ENCODE results near the gene KCNMA1. TPM values are rescaled to one million over a fixed set of nuclear protein-coding genes. Genes with fewer than 3 reads are reported as not detected.

Gene KCNMA1
- total RNA-seq, 1 experiment from 2014 or later = 31.3 TPM

DNA sequence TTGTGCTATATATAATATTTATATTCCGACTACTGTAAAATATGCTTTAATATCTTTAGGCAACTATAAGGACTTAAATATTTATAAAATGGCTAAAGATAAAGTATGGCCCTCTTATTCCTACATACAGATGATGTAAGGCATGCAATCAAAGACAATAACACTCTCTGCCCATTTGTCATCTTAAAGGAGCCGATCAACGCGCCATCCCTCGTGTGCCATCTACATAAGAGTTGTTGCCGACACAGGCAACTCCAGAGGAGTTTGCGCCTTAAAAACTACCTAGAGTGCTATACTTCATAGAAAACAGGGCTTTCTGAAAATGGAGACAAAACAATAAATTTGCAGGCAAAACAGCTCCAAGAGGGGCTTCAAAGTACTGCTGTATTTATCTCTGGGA is 709.0 kb downstream of the KCNMA1 start:
- DNase-seq = no peak
- H3K9ac ChIP-seq (ENCODE audit: low read length) = no peak overlapping the region
- H3K4me3 ChIP-seq (ENCODE audit: low read length) = no peak overlapping the region
- H3K4me2 ChIP-seq (ENCODE audit: low read depth, low read length, poor library complexity, severe bottlenecking) = no peak overlapping the region
- no peaks in the 10 kb centered on the region for H3K79me2 ChIP-seq (ENCODE audit: low read length)
- no peaks in the 10 kb centered on the region for H3K9me3 ChIP-seq (ENCODE audit: low read length)
- no peaks in the 10 kb centered on the region for H3K27me3 ChIP-seq (ENCODE audit: low read length)
- H3K36me3 ChIP-seq (ENCODE audit: insufficient read depth, low read length) = no peaks in the 10 kb centered on the region
- no peak overlapping the region for H3K27ac ChIP-seq (ENCODE audit: low read length)
- no peaks in the 10 kb centered on the region for H3K9me2 ChIP-seq (replicated peaks; ENCODE audit: insufficient read depth, low read length)
- H2AFZ ChIP-seq (ENCODE audit: low read length) = no peak overlapping the region
- no peaks in the 10 kb centered on the region for H4K20me1 ChIP-seq (ENCODE audit: insufficient read depth, low read depth, low read length)
- H3K4me1 ChIP-seq (ENCODE audit: low read length) = no peaks in the 10 kb centered on the region

DNA sequence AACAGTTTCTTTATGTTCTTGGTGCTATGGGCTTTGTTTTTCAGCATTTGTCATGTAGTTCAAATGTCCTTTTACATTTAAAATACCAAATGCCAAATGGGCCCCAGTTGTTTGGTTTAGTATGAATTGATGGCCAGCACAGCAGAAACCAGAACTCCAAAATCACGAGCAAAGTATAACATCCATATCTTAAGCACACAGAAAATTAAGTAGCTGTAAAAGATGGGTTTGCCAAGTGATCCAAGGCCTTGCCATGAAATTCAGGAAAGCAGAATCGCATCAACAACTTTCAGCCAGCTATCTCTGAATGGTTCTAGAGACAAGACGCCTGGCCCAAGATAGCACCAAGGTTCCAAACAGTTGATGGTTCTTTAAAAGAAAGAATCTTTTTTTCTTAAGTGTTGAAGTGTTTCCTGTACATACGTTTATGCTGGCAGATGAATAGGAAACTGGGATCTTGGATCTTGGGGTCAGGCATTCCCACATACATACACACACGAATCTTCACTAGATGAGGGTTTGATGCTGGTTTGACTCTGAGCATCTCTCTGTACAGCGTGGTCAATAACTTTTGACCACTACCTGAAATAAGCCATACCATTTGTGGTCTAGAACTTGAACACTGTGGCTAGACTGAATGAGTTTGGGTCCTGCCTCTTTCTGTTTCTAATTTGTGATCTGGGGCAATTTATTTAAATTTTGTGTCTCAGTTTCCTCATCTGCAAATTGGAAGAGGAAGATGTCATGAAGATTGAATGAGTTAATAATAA is 711.8 kb downstream of the KCNMA1 start:
- Histone ChIP-seq H3K9me3 (ENCODE audit: low read length) (no peaks in the 10 kb centered on the region), H3K9me2 (replicated peaks; ENCODE audit: insufficient read depth, low read length) (no peaks in the 10 kb centered on the region), H3K79me2 (ENCODE audit: low read length) (no peaks in the 10 kb centered on the region)

GRCh38 chr10:76922666-76923065 is 714.9 kb downstream of the KCNMA1 start:
- no peak overlapping the region for H3K9ac ChIP-seq (ENCODE audit: low read length)

More for the DNA sequence above, 711.8 kb downstream of the KCNMA1 start:
- no peak overlapping the region for H2AFZ ChIP-seq (ENCODE audit: low read length)
- H3K9ac ChIP-seq (ENCODE audit: low read length) = no peak overlapping the region
- H3K27ac ChIP-seq (ENCODE audit: low read length) = no peak overlapping the region
- H3K27me3 ChIP-seq (ENCODE audit: low read length) = no peaks in the 10 kb centered on the region
- H3K4me2 ChIP-seq (ENCODE audit: low read depth, low read length, poor library complexity, severe bottlenecking) = no peak overlapping the region
- H3K4me3 ChIP-seq (ENCODE audit: low read length) = no peak overlapping the region
- H3K4me1 ChIP-seq (ENCODE audit: low read length) = no peaks in the 10 kb centered on the region
- no peak for DNase-seq
- H4K20me1 ChIP-seq (ENCODE audit: insufficient read depth, low read depth, low read length) = no peaks in the 10 kb centered on the region
- no peaks in the 10 kb centered on the region for H3K36me3 ChIP-seq (ENCODE audit: insufficient read depth, low read length)

DNA sequence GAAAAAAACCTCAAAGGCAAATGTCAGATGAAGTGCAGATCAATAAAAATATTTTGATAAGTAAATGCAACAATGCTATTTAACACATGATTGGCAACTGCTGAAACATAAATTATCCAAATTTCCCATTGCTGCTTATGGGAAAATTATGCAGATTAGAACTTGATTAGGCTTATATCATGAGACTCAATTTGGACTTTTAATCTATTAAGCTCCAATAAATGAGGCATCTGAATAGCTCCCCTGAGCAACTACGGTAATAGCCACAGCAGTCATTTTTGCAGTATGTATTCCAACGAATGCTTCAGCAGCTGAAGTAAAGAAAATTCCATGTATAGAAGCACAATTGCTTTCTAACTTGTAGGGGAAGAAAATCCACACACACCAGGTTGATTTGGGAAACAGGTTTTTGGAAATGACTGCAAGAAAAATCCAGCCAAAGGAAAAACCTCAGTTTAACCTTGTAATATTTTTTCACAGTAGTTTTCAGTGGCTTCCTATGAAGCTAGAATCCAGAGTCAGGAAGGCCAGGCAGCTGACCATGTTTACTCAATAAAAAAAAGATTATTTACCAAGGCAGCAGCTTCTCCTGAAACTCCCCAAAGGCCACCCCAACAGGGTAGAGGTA is 716.1 kb downstream of the KCNMA1 start:
- H2AFZ ChIP-seq (ENCODE audit: low read length) = no peak overlapping the region
- H3K27me3 ChIP-seq (ENCODE audit: low read length) = no peaks in the 10 kb centered on the region
- H3K79me2 ChIP-seq (ENCODE audit: low read length) = no peaks in the 10 kb centered on the region
- no peak overlapping the region for H3K27ac ChIP-seq (ENCODE audit: low read length)
- no peak for DNase-seq
- no peaks in the 10 kb centered on the region for H3K9me3 ChIP-seq (ENCODE audit: low read length)
- no peaks in the 10 kb centered on the region for H4K20me1 ChIP-seq (ENCODE audit: insufficient read depth, low read depth, low read length)
- no peaks in the 10 kb centered on the region for H3K4me1 ChIP-seq (ENCODE audit: low read length)
- H3K36me3 ChIP-seq (ENCODE audit: insufficient read depth, low read length) = no peaks in the 10 kb centered on the region
- no peak overlapping the region for H3K4me3 ChIP-seq (ENCODE audit: low read length)
- no peak overlapping the region for H3K9ac ChIP-seq (ENCODE audit: low read length)
- no peaks in the 10 kb centered on the region for H3K9me2 ChIP-seq (replicated peaks; ENCODE audit: insufficient read depth, low read length)
- no peak overlapping the region for H3K4me2 ChIP-seq (ENCODE audit: low read depth, low read length, poor library complexity, severe bottlenecking)

More at GRCh38 chr10:76922666-76923065, 714.9 kb downstream of the KCNMA1 start:
- Histone ChIP-seq H4K20me1 (ENCODE audit: insufficient read depth, low read depth, low read length) (no peaks in the 10 kb centered on the region), H3K36me3 (ENCODE audit: insufficient read depth, low read length) (no peaks in the 10 kb centered on the region), H3K9me2 (replicated peaks; ENCODE audit: insufficient read depth, low read length) (no peaks in the 10 kb centered on the region), H2AFZ (ENCODE audit: low read length) (no peak overlapping the region), H3K27me3 (ENCODE audit: low read length) (no peaks in the 10 kb centered on the region), H3K4me3 (ENCODE audit: low read length) (no peak overlapping the region), H3K4me2 (ENCODE audit: low read depth, low read length, poor library complexity, severe bottlenecking) (no peak overlapping the region), H3K4me1 (ENCODE audit: low read length) (no peaks in the 10 kb centered on the region), H3K27ac (ENCODE audit: low read length) (no peak overlapping the region), H3K79me2 (ENCODE audit: low read length) (no peaks in the 10 kb centered on the region), H3K9me3 (ENCODE audit: low read length) (no peaks in the 10 kb centered on the region)
- DNase-seq = no peak

GRCh38 chr10:76920581-76920980 is 717.0 kb downstream of the KCNMA1 start:
- H3K4me1 ChIP-seq (ENCODE audit: low read length) = no peaks in the 10 kb centered on the region
- H3K4me3 ChIP-seq (ENCODE audit: low read length) = no peak overlapping the region
- no peak overlapping the region for H3K9ac ChIP-seq (ENCODE audit: low read length)
- H2AFZ ChIP-seq (ENCODE audit: low read length) = no peak overlapping the region
- H3K4me2 ChIP-seq (ENCODE audit: low read depth, low read length, poor library complexity, severe bottlenecking) = no peak overlapping the region
- H4K20me1 ChIP-seq (ENCODE audit: insufficient read depth, low read depth, low read length) = no peaks in the 10 kb centered on the region
- no peak for DNase-seq
- H3K36me3 ChIP-seq (ENCODE audit: insufficient read depth, low read length) = no peaks in the 10 kb centered on the region
- H3K27me3 ChIP-seq (ENCODE audit: low read length) = no peaks in the 10 kb centered on the region
- no peak overlapping the region for H3K27ac ChIP-seq (ENCODE audit: low read length)
- no peaks in the 10 kb centered on the region for H3K9me3 ChIP-seq (ENCODE audit: low read length)
- no peaks in the 10 kb centered on the region for H3K79me2 ChIP-seq (ENCODE audit: low read length)
- no peaks in the 10 kb centered on the region for H3K9me2 ChIP-seq (replicated peaks; ENCODE audit: insufficient read depth, low read length)

GRCh38 chr10:76918106-76918505 is 719.5 kb downstream of the KCNMA1 start:
- H3K4me1 ChIP-seq (ENCODE audit: low read length) = no peaks in the 10 kb centered on the region
- H3K9me2 ChIP-seq (replicated peaks; ENCODE audit: insufficient read depth, low read length) = no peaks in the 10 kb centered on the region
- no peaks in the 10 kb centered on the region for H3K9me3 ChIP-seq (ENCODE audit: low read length)
- no peaks in the 10 kb centered on the region for H3K79me2 ChIP-seq (ENCODE audit: low read length)
- H3K27me3 ChIP-seq (ENCODE audit: low read length) = no peaks in the 10 kb centered on the region
- H3K36me3 ChIP-seq (ENCODE audit: insufficient read depth, low read length) = no peaks in the 10 kb centered on the region
- H3K4me3 ChIP-seq (ENCODE audit: low read length) = no peak overlapping the region
- H3K9ac ChIP-seq (ENCODE audit: low read length) = no peak overlapping the region
- DNase-seq = no peak
- no peak overlapping the region for H3K4me2 ChIP-seq (ENCODE audit: low read depth, low read length, poor library complexity, severe bottlenecking)
- no peak overlapping the region for H2AFZ ChIP-seq (ENCODE audit: low read length)
- H3K27ac ChIP-seq (ENCODE audit: low read length) = no peak overlapping the region
- no peaks in the 10 kb centered on the region for H4K20me1 ChIP-seq (ENCODE audit: insufficient read depth, low read depth, low read length)

DNA sequence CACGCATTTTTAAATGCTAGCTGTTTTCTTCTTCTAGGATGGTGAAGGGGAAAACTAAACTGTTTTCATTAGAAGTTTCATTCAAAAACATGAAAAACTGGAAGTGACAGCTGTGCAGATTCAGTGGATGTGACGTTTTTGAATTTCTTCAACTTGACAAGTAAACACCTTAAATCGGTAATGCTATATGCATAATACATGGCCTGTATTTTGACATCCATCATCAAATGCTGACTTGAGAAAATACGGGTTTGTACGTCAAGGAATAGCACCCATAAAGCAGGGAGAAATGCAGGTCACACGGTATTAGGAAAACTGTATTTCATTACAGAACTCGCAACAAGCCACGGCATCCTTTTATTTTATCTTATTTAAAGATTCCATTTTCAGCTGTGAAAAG is 720.5 kb downstream of the KCNMA1 start:
- Histone ChIP-seq H3K79me2 (ENCODE audit: low read length) (no peaks in the 10 kb centered on the region), H2AFZ (ENCODE audit: low read length) (no peak overlapping the region), H3K27ac (ENCODE audit: low read length) (no peak overlapping the region), H3K4me2 (ENCODE audit: low read depth, low read length, poor library complexity, severe bottlenecking) (no peak overlapping the region), H3K9me3 (ENCODE audit: low read length) (no peaks in the 10 kb centered on the region), H3K27me3 (ENCODE audit: low read length) (no peaks in the 10 kb centered on the region), H3K9ac (ENCODE audit: low read length) (no peak overlapping the region), H3K4me3 (ENCODE audit: low read length) (no peak overlapping the region), H3K36me3 (ENCODE audit: insufficient read depth, low read length) (no peaks in the 10 kb centered on the region), H3K4me1 (ENCODE audit: low read length) (no peaks in the 10 kb centered on the region), H4K20me1 (ENCODE audit: insufficient read depth, low read depth, low read length) (no peaks in the 10 kb centered on the region), H3K9me2 (replicated peaks; ENCODE audit: insufficient read depth, low read length) (no peaks in the 10 kb centered on the region)
- no peak for DNase-seq

DNA sequence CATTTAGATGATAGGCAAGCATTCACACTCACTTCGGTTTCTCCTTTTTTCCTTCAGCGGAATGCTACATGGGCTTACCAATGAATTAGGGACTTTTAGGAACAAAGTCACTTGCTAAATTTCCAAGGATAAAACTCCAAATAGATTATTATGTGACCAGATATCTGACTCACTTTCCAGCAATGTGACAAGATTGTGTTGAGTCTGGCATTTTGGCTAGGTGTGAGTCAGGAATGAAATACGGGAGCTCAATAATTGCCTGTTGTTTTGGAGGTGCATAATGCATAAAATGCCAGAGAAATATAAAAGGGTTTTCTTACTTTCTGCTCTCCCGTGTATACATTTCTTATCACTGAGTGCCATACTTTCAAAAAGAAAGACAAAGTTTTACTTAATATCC is 721.1 kb downstream of the KCNMA1 start:
- Histone ChIP-seq H3K27me3 (ENCODE audit: low read length) (no peaks in the 10 kb centered on the region), H3K9ac (ENCODE audit: low read length) (no peak overlapping the region), H3K4me2 (ENCODE audit: low read depth, low read length, poor library complexity, severe bottlenecking) (no peak overlapping the region), H3K4me3 (ENCODE audit: low read length) (no peak overlapping the region), H3K9me3 (ENCODE audit: low read length) (no peaks in the 10 kb centered on the region), H3K79me2 (ENCODE audit: low read length) (no peaks in the 10 kb centered on the region), H3K4me1 (ENCODE audit: low read length) (no peaks in the 10 kb centered on the region), H2AFZ (ENCODE audit: low read length) (no peak overlapping the region), H4K20me1 (ENCODE audit: insufficient read depth, low read depth, low read length) (no peaks in the 10 kb centered on the region), H3K36me3 (ENCODE audit: insufficient read depth, low read length) (no peaks in the 10 kb centered on the region), H3K27ac (ENCODE audit: low read length) (no peak overlapping the region), H3K9me2 (replicated peaks; ENCODE audit: insufficient read depth, low read length) (no peaks in the 10 kb centered on the region)
- DNase-seq = no peak
